ENCODE results near the gene TEX19.

- no peak for TF ChIP-seq POLR2A (IDR thresholded peaks at IDR 0.05; ENCODE audit: low read depth, low read length)
- TF ChIP-seq TAF1 (IDR thresholded peaks at IDR 0.05; ENCODE audit: borderline replicate concordance, low read depth, low read length): no peak
- no peak for TF ChIP-seq POLR2AphosphoS5 (IDR thresholded peaks at IDR 0.05; ENCODE audit: low read depth, low read length)
These were observed 7.1 kb upstream of the TEX19 start for GRCh38 chr17:82351713-82352488.

Measured in GM12892 (cell line).